ENCODE results near the gene TTR. TPM values are rescaled to one million over a fixed set of nuclear protein-coding genes. Genes with fewer than 3 reads are reported as not detected.

TTR gene
- total and polyA plus RNA-seq, 2 donors (not counting 1 experiment from before 2014, with no cell fraction given) = not detected

GRCh38 chr18:31603315-31603714 lies 11.6 kb downstream of the TTR start:
- Histone ChIP-seq H3K4me2 (replicated peaks; ENCODE audit: low read depth, low read length, poor library complexity, severe bottlenecking) (no peak overlapping the region), H3K9me3 (ENCODE audit: control extremely low read depth in 1 of 3, control insufficient read depth in 2 of 3, insufficient read depth in 1 of 3, low read length in 2 of 3) (no peaks in the 10 kb centered on the region), H3K27ac (ENCODE audit: low read length in 2 of 2) (no peak overlapping the region), H3K36me3 (replicated peaks in 1 of 2; ENCODE audit: control extremely low read depth in 1 of 2, control insufficient read depth in 1 of 2, extremely low read depth in 1 of 2, insufficient read depth in 2 of 2, low read length in 1 of 2) (no peaks in the 10 kb centered on the region), H3K79me2 (ENCODE audit: control insufficient read depth, insufficient read depth, low read length) (no peaks in the 10 kb centered on the region), H3K4me1 (ENCODE audit: control insufficient read depth in 2 of 2, insufficient read depth in 2 of 2, low read length in 2 of 2) (no peaks in the 10 kb centered on the region), H3K4me3 (ENCODE audit: control extremely low read depth in 1 of 5, extremely low read depth in 1 of 5, insufficient read depth in 1 of 5, low read depth in 2 of 5, low read length in 4 of 5) (no peak overlapping the region), H3K9ac (ENCODE audit: low read length) (no peak overlapping the region), H4K20me1 (ENCODE audit: control insufficient read depth, insufficient read depth, low read length, poor library complexity, severe bottlenecking) (no peaks in the 10 kb centered on the region), H3K27me3 (replicated peaks in 1 of 4; ENCODE audit: control extremely low read depth in 1 of 4, control insufficient read depth in 3 of 4, insufficient read depth in 4 of 4, low read length in 3 of 4) (no peaks in the 10 kb centered on the region), H2AFZ (ENCODE audit: insufficient read depth, low read depth, low read length, poor library complexity, severe bottlenecking) (no peak overlapping the region)
- intact Hi-C loops (cut with micrococcal nuclease) = no loop called here
- ChIA-PET POLR2A (no interaction called here), CTCF (no interaction called here)
- no peak overlapping the region for H3K4me3 Mint-ChIP-seq
- DNase-seq (no peak), ATAC-seq (ENCODE audit: low read depth) (no peak)
- no peaks in the 10 kb centered on the region for H3K27me3 Mint-ChIP-seq
- H3K4me1 Mint-ChIP-seq = no peaks in the 10 kb centered on the region
- no peaks in the 10 kb centered on the region for H3K9me3 Mint-ChIP-seq (ENCODE audit: insufficient read depth)
- TF ChIP-seq EZH2 (IDR thresholded peaks at IDR 0.05; ENCODE audit: borderline replicate concordance, insufficient read depth, low read depth, low read length, poor library complexity, severe bottlenecking) = no peak
- TF ChIP-seq, protein P1, sequence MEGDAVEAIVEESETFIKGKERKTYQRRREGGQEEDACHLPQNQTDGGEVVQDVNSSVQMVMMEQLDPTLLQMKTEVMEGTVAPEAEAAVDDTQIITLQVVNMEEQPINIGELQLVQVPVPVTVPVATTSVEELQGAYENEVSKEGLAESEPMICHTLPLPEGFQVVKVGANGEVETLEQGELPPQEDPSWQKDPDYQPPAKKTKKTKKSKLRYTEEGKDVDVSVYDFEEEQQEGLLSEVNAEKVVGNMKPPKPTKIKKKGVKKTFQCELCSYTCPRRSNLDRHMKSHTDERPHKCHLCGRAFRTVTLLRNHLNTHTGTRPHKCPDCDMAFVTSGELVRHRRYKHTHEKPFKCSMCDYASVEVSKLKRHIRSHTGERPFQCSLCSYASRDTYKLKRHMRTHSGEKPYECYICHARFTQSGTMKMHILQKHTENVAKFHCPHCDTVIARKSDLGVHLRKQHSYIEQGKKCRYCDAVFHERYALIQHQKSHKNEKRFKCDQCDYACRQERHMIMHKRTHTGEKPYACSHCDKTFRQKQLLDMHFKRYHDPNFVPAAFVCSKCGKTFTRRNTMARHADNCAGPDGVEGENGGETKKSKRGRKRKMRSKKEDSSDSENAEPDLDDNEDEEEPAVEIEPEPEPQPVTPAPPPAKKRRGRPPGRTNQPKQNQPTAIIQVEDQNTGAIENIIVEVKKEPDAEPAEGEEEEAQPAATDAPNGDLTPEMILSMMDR (IDR thresholded peaks at IDR 0.05) = no peak
- no peak overlapping the region for H3K27ac Mint-ChIP-seq

DNA sequence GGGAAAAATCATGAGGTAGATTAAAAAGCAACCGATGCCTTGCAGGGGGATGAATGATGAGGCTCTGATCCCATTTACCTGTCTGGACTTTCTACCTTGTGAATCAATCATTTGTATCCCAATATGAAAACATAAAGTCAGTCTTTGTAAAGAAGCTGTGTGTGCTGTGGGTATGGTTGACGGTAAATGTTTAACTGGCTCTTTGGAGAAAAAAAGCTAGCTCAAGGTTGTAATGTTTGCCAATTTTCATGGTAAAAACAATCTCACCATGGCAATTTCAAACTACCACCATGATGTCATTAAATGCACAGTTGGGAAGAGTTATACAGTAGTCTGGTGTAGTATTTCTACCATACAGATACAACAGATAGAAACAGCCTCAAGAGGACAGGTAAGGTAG lies 14.6 kb downstream of the TTR start:
- no peaks in the 10 kb centered on the region for H3K9me3 ChIP-seq (ENCODE audit: control extremely low read depth in 1 of 3, control insufficient read depth in 2 of 3, insufficient read depth in 1 of 3, low read length in 2 of 3)
- no peaks in the 10 kb centered on the region for H3K4me1 Mint-ChIP-seq
- intact Hi-C loops (cut with micrococcal nuclease) = no loop called here

More for the DNA sequence above, 14.6 kb downstream of the TTR start:
- Histone ChIP-seq H3K27me3 (replicated peaks in 1 of 4; ENCODE audit: control extremely low read depth in 1 of 4, control insufficient read depth in 3 of 4, insufficient read depth in 4 of 4, low read length in 3 of 4) (no peaks in the 10 kb centered on the region), H3K79me2 (ENCODE audit: control insufficient read depth, insufficient read depth, low read length) (no peaks in the 10 kb centered on the region), H3K36me3 (replicated peaks in 1 of 2; ENCODE audit: control extremely low read depth in 1 of 2, control insufficient read depth in 1 of 2, extremely low read depth in 1 of 2, insufficient read depth in 2 of 2, low read length in 1 of 2) (no peaks in the 10 kb centered on the region), H3K4me3 (ENCODE audit: control extremely low read depth in 1 of 5, extremely low read depth in 1 of 5, insufficient read depth in 1 of 5, low read depth in 2 of 5, low read length in 4 of 5) (no peak overlapping the region), H3K4me1 (ENCODE audit: control insufficient read depth in 2 of 2, insufficient read depth in 2 of 2, low read length in 2 of 2) (no peaks in the 10 kb centered on the region), H4K20me1 (ENCODE audit: control insufficient read depth, insufficient read depth, low read length, poor library complexity, severe bottlenecking) (no peaks in the 10 kb centered on the region), H3K27ac (ENCODE audit: low read length in 2 of 2) (no peak overlapping the region), H2AFZ (ENCODE audit: insufficient read depth, low read depth, low read length, poor library complexity, severe bottlenecking) (no peak overlapping the region), H3K9ac (ENCODE audit: low read length) (no peak overlapping the region), H3K4me2 (replicated peaks; ENCODE audit: low read depth, low read length, poor library complexity, severe bottlenecking) (no peak overlapping the region)
- no peak for TF ChIP-seq EZH2 (IDR thresholded peaks at IDR 0.05; ENCODE audit: borderline replicate concordance, insufficient read depth, low read depth, low read length, poor library complexity, severe bottlenecking)
- TF ChIP-seq, protein P1 (IDR thresholded peaks at IDR 0.05) = no peak
- peaks cover 8% of the 10 kb centered on the region for H3K27me3 Mint-ChIP-seq
- no CpG with 5 or more reads among the region's 2 CpGs for WGBS (ENCODE audit: insufficient coverage)
- ChIA-PET CTCF (no interaction called here), POLR2A (no interaction called here)
- ATAC-seq (ENCODE audit: low read depth) = no peak
- H3K27ac Mint-ChIP-seq = no peak overlapping the region
- no peaks in the 10 kb centered on the region for H3K9me3 Mint-ChIP-seq (ENCODE audit: insufficient read depth)
- no peak for DNase-seq
- no peak overlapping the region for H3K4me3 Mint-ChIP-seq

Data from B cell (primary cell).